Measurements from ENCODE around the gene FBXW8.

DNA sequence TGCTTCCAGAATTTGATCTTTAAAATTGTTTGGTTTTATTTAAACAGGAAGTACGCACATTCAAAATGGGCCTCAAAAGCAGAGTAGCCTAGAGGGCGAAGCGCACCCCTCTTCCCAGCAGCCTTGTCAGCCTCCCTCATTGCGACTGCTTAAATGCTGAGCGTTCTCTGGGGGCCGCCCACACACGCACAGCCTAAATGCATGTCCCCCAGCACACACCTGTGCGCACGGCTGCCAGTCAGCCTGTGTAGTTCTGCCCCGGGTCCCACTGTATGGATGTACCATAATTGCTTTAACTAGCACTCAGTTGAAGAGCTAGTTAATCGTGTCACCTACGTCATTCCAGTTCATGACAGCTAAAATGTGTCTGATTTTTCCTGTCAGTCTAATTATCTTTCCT lies 109.1 kb downstream of the FBXW8 start:
- no peak for TF ChIP-seq CTCF (optimal IDR thresholded peaks at IDR 0.05 in 1 of 3, IDR thresholded peaks at IDR 0.05 in 1 of 3, conservative IDR thresholded peaks at IDR 0.05 in 1 of 3; ENCODE audit: extremely low read depth in 1 of 3, insufficient read depth in 2 of 3, low read length in 3 of 3)
- TF ChIP-seq EZH2 (IDR thresholded peaks at IDR 0.05; ENCODE audit: low read length) = no peak

Data from keratinocyte (primary cell).